Fibroblast of upper back skin (primary cell): ENCODE results near the gene KRT80.

Source experiments
- DNase-seq: peaks from one replicate; pipeline ENCODE4 v3.0.0-alpha.2; 2013

The KRT80 gene

GRCh38 chr12:52151153-52151836 lies 40.5 kb downstream of the KRT80 start:
- no peak for DNase-seq

GRCh38 chr12:52149651-52150241 lies 42.1 kb downstream of the KRT80 start:
- DNase-seq: peak; percentile 29

- DNase-seq: no peak
Measured at GRCh38 chr12:52149182-52149641, 42.6 kb downstream of the KRT80 start.

- DNase-seq: no peak
Measured at GRCh38 chr12:52148464-52149181, 43.2 kb downstream of the KRT80 start.

- DNase-seq: no peak
Measured at GRCh38 chr12:52147964-52148463, 43.8 kb downstream of the KRT80 start.

GRCh38 chr12:52147367-52147963 lies 44.3 kb downstream of the KRT80 start:
- peak; percentile 98 for DNase-seq

- DNase-seq: no peak
Measured at GRCh38 chr12:52146822-52147366, 44.9 kb downstream of the KRT80 start.

- DNase-seq: no peak
Measured at GRCh38 chr12:52146089-52146821, 45.6 kb downstream of the KRT80 start.

- DNase-seq: no peak
Measured at GRCh38 chr12:52145228-52146088, 46.4 kb downstream of the KRT80 start.

GRCh38 chr12:52144512-52145227 lies 47.1 kb downstream of the KRT80 start:
- DNase-seq: no peak

GRCh38 chr12:52142431-52142830 lies 49.4 kb downstream of the KRT80 start:
- DNase-seq: no peak

GRCh38 chr12:52141875-52142274 lies 49.9 kb downstream of the KRT80 start:
- no peak for DNase-seq

- DNase-seq: no peak
Measured at GRCh38 chr12:52141306-52141705, 50.5 kb downstream of the KRT80 start.

GRCh38 chr12:52139579-52140062 lies 52.2 kb downstream of the KRT80 start:
- DNase-seq: no peak

- no peak for DNase-seq
Measured at GRCh38 chr12:52139147-52139546, 52.7 kb downstream of the KRT80 start.

GRCh38 chr12:52137746-52138145 lies 54.1 kb downstream of the KRT80 start:
- no peak for DNase-seq

GRCh38 chr12:52132754-52133161 lies 59.1 kb downstream of the KRT80 start:
- no peak for DNase-seq

GRCh38 chr12:52130711-52131110 lies 61.1 kb downstream of the KRT80 start:
- DNase-seq: no peak

GRCh38 chr12:52127683-52128450 lies 63.9 kb downstream of the KRT80 start:
- DNase-seq: no peak
